WTC11 (cell line): ENCODE results near the gene SLC6A9. TPM values are rescaled to one million over a fixed set of nuclear protein-coding genes. Genes with fewer than 3 reads are reported as not detected.

ENCODE experiments used
- ATAC-seq: fragments of 200-7000 bp; cut with Tn5 transposase; 2 replicates; pipeline ENCODE4 v1.10.0; 2021; ENCODE audit warnings: mild to moderate bottlenecking, moderate library complexity
- CTCF ChIA-PET: fragments of 300-600 bp; sonication (Branson Sonifier 250); formaldehyde crosslinking; loops from one replicate; lab custom pipeline; 2021; ENCODE audit warnings: antibody characterized with exemption; lab: Charles Lee
- POLR2A ChIA-PET: fragments of 350-600 bp; sonication (Branson Sonifier 250); formaldehyde crosslinking; loops from one replicate; lab custom pipeline; 2021; ENCODE audit warnings: antibody characterized with exemption; lab: Charles Lee
- DNase-seq: peaks from one replicate; pipeline ENCODE4 v3.0.0; 2021; ENCODE audit warnings: low spot score
- H3K27ac Mint-ChIP-seq: 2 replicates; pipeline ENCODE4 v1.8.0; 2021; ENCODE audit warnings: mixed read lengths
- H3K27me3 Mint-ChIP-seq: 2 replicates; pipeline ENCODE4 v1.8.0; 2021; ENCODE audit warnings: low read depth, mild to moderate bottlenecking, moderate library complexity, mixed read lengths
- H3K36me3 Mint-ChIP-seq: 2 replicates; pipeline ENCODE4 v1.8.0; 2021; ENCODE audit warnings: mixed read lengths
- H3K4me1 Mint-ChIP-seq: 2 replicates; pipeline ENCODE4 v1.8.0; 2022; ENCODE audit warnings: mixed read lengths
- H3K4me3 Mint-ChIP-seq: 2 replicates; pipeline ENCODE4 v1.8.0; 2021; ENCODE audit warnings: mild to moderate bottlenecking, moderate library complexity, mixed read lengths
- H3K9me3 Mint-ChIP-seq: 2 replicates; pipeline ENCODE4 v1.8.0; 2021; ENCODE audit warnings: mixed read lengths
- CREB1 ChIP-seq: sonication (generic); formaldehyde crosslinking; IDR thresholded peaks from 2 replicates; pipeline ENCODE4 v1.8.0; 2023; ENCODE audit warnings: mild to moderate bottlenecking, missing genetic modification reagents
- CREM ChIP-seq: sonication (generic); formaldehyde crosslinking; IDR thresholded peaks from 2 replicates; pipeline ENCODE4 v1.8.1; 2022; ENCODE audit warnings: mild to moderate bottlenecking, missing genetic modification reagents, moderate library complexity
- FOXK1 ChIP-seq: sonication (generic); formaldehyde crosslinking; IDR thresholded peaks from 2 replicates; pipeline ENCODE4 v1.8.0; 2022; ENCODE audit warnings: mild to moderate bottlenecking, moderate library complexity, missing genetic modification reagents
- GABPB1 ChIP-seq: sonication (generic); formaldehyde crosslinking; IDR thresholded peaks from 2 replicates; pipeline ENCODE4 v1.8.1; 2023; ENCODE audit warnings: mild to moderate bottlenecking, missing genetic modification reagents
- GTF2I ChIP-seq: fragments of 250-450 bp; sonication (Bioruptor Pico); conservative IDR thresholded peaks from 2 replicates; pipeline ENCODE4 v1.4.0; 2021; ENCODE audit warnings: mild to moderate bottlenecking
- NFE2L1 ChIP-seq: sonication (generic); formaldehyde crosslinking; IDR thresholded peaks from 2 replicates; pipeline ENCODE4 v1.8.1; 2023; ENCODE audit warnings: missing genetic modification reagents
- SMAD3 ChIP-seq: sonication (generic); formaldehyde crosslinking; IDR thresholded peaks from 2 replicates; pipeline ENCODE4 v1.8.0; 2022; ENCODE audit warnings: missing genetic modification reagents, mild to moderate bottlenecking, borderline replicate concordance
- SP1 ChIP-seq: sonication (generic); formaldehyde crosslinking; conservative IDR thresholded peaks from 2 replicates; pipeline ENCODE4 v1.8.1; 2022; ENCODE audit warnings: missing genetic modification reagents
- ZBTB21 ChIP-seq: sonication (generic); formaldehyde crosslinking; IDR thresholded peaks from 2 replicates; pipeline ENCODE4 v1.8.1; 2023; ENCODE audit warnings: mild to moderate bottlenecking, missing genetic modification reagents, borderline replicate concordance
- ZNF138 ChIP-seq: sonication (generic); formaldehyde crosslinking; conservative IDR thresholded peaks from 2 replicates; pipeline ENCODE4 v1.8.1; 2022; ENCODE audit warnings: mild to moderate bottlenecking, moderate library complexity, missing genetic modification reagents
- ZNF263 ChIP-seq: sonication (generic); formaldehyde crosslinking; IDR thresholded peaks from 2 replicates; pipeline ENCODE4 v1.8.1; 2022; ENCODE audit warnings: low read depth, mild to moderate bottlenecking, moderate library complexity, missing genetic modification reagents
- ZNF671 ChIP-seq: fragments of 250-450 bp; sonication (Bioruptor Pico); IDR thresholded peaks from 2 replicates; pipeline ENCODE4 v1.8.0; 2021; ENCODE audit warnings: mild to moderate bottlenecking
- total RNA-seq: library from RNA; stranded (reverse); gene quantifications from 3 replicates; pipeline ENCODE4 v1.2.3, GENCODE V29; 2021
- TF ChIP-seq, protein P1 (sequence below): sonication (generic); formaldehyde crosslinking; IDR thresholded peaks from 2 replicates; pipeline ENCODE4 v1.8.0; 2022; ENCODE audit warnings: mild to moderate bottlenecking, missing genetic modification reagents
- TF ChIP-seq, protein P2 (sequence below): sonication (generic); formaldehyde crosslinking; IDR thresholded peaks from 2 replicates; pipeline ENCODE4 v1.8.1; 2023; ENCODE audit warnings: mild to moderate bottlenecking, moderate library complexity, missing genetic modification reagents
- TF ChIP-seq, protein P3 (sequence below): sonication (generic); formaldehyde crosslinking; IDR thresholded peaks from 2 replicates; pipeline ENCODE4 v1.8.1; 2022; ENCODE audit warnings: low read depth, missing genetic modification reagents, borderline replicate concordance
- TF ChIP-seq, protein P4 (sequence below): fragments of 250-450 bp; sonication (Bioruptor Pico); IDR thresholded peaks from 2 replicates; pipeline ENCODE4 v1.8.0; 2021; ENCODE audit warnings: mild to moderate bottlenecking
- TF ChIP-seq, protein P5 (sequence below): sonication (generic); formaldehyde crosslinking; IDR thresholded peaks from 2 replicates; pipeline ENCODE4 v1.8.1; 2022; ENCODE audit warnings: mild to moderate bottlenecking, moderate library complexity, missing genetic modification reagents
- TF ChIP-seq, protein P6 (sequence below): sonication (generic); formaldehyde crosslinking; IDR thresholded peaks from 2 replicates; pipeline ENCODE4 v1.8.0; 2023; ENCODE audit warnings: missing genetic modification reagents, mild to moderate bottlenecking, borderline replicate concordance
- TF ChIP-seq, protein P7 (sequence below): fragments of 250-450 bp; sonication (Bioruptor Pico); IDR thresholded peaks from 2 replicates; pipeline ENCODE4 v1.9.0; 2021; ENCODE audit warnings: mild to moderate bottlenecking
- TF ChIP-seq, protein P8 (sequence below): sonication (generic); formaldehyde crosslinking; IDR thresholded peaks from 2 replicates; pipeline ENCODE4 v1.8.1; 2023; ENCODE audit warnings: mild to moderate bottlenecking, missing genetic modification reagents

The SLC6A9 gene
- total RNA-seq, 1 experiment from 2014 or later = 14.4 TPM

DNA sequence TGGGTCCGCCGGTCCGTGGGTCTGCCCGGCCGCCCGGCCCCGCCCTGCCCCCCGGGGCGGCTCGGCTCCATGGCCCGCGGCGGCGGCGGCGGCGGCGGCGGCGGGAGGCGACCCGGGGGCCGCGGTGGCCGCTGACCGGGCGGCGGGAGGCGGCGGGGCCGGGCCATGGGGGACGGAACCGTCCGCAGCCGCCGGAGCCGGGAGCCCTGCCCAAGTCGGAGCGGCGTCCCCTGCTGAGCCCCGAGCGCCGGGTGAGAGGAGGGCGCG, 52.1 kb downstream of the SLC6A9 start:
- CTCF ChIA-PET = interaction anchor here (1.1 kb wide), 1 partner anchor 13 kb away, joined by 4 read pairs; no protein-coding TSS in a partner anchor
- Mint-ChIP-seq H3K27me3 (no peaks in the 10 kb centered on the region; the same call in 1 of the 2 replicates), H3K4me1 (peaks cover 31% of the 10 kb centered on the region), H3K27ac (no peak overlapping the region), H3K9me3 (no peaks in the 10 kb centered on the region), H3K36me3 (peaks cover 25% of the 10 kb centered on the region), H3K4me3 (no peak overlapping the region)
- POLR2A ChIA-PET = no interaction called here
- TF ChIP-seq CREM (no peak), FOXK1 (CRISPR knock-in tag) (no peak), ZNF671 (CRISPR knock-in tag) (no peak), ZNF263 (CRISPR knock-in tag) (no peak), NFE2L1 (CRISPR knock-in tag) (no peak), GABPB1 (CRISPR knock-in tag) (no peak)
- TF ChIP-seq, protein P1, sequence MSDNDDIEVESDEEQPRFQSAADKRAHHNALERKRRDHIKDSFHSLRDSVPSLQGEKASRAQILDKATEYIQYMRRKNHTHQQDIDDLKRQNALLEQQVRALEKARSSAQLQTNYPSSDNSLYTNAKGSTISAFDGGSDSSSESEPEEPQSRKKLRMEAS (CRISPR knock-in tag) = no peak
- TF ChIP-seq, protein P2, sequence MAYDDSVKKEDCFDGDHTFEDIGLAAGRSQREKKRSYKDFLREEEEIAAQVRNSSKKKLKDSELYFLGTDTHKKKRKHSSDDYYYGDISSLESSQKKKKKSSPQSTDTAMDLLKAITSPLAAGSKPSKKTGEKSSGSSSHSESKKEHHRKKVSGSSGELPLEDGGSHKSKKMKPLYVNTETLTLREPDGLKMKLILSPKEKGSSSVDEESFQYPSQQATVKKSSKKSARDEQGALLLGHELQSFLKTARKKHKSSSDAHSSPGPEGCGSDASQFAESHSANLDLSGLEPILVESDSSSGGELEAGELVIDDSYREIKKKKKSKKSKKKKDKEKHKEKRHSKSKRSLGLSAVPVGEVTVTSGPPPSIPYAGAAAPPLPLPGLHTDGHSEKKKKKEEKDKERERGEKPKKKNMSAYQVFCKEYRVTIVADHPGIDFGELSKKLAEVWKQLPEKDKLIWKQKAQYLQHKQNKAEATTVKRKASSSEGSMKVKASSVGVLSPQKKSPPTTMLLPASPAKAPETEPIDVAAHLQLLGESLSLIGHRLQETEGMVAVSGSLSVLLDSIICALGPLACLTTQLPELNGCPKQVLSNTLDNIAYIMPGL (CRISPR knock-in tag) = no peak
- TF ChIP-seq, protein P3, sequence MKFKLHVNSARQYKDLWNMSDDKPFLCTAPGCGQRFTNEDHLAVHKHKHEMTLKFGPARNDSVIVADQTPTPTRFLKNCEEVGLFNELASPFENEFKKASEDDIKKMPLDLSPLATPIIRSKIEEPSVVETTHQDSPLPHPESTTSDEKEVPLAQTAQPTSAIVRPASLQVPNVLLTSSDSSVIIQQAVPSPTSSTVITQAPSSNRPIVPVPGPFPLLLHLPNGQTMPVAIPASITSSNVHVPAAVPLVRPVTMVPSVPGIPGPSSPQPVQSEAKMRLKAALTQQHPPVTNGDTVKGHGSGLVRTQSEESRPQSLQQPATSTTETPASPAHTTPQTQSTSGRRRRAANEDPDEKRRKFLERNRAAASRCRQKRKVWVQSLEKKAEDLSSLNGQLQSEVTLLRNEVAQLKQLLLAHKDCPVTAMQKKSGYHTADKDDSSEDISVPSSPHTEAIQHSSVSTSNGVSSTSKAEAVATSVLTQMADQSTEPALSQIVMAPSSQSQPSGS (CRISPR knock-in tag) = no peak
- no peak for ATAC-seq
- DNase-seq = no peak

DNA sequence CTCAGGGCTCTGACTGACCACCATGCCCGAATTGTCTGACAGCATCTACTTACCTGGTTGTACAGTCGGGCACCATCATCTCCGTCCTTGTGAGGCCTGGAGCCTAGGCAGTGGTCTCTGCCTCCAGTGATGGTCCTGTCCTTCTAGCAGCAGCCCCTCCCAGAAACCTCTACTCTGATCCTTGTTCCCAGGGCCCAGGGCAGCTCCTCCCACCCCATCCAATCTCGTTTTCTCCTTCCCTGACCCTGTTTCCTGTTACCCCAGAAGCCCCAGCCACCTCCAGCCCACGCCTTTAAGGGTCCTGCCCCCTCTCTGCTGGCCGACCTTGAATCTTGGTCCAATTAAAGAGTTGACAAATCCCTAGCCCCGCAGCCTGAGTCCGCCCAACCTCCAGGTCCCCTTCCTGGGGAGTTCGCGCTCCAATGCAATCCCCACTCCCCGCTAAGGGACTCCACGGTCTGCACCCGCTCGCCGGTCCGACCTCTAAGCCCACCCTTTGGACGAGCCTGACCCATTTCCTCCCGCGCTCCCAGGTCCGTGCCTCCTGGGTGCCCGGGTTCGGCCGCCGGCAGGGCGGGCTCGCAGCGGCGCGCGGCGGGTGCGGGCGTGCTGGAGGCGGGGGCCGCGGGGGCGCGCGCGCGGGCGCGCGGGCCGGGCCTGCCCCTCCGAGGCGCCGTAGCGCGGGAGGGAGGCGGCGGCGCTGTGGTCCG, 52.6 kb downstream of the SLC6A9 start, which contains the start of gene B4GALT2:
Gene B4GALT2 (plus strand): TSS at position 660 of the 710 bp plus-strand sequence. CDS start 1,951 bp downstream, outside the sequence.
- H3K27me3 Mint-ChIP-seq = no peaks in the 10 kb centered on the region; the same call in 1 of the 2 replicates
- H3K36me3 Mint-ChIP-seq = peaks cover 25% of the 10 kb centered on the region
- CTCF ChIA-PET = interaction anchor here (1.1 to 1.7 kb wide), 2 partner anchors 44 to 215 kb away, joined by 7 to 8 read pairs; no protein-coding TSS in a partner anchor

More for the DNA sequence above, 52.6 kb downstream of the SLC6A9 start, which contains the start of gene B4GALT2:
- ATAC-seq = peak; percentile 39
- H3K4me1 Mint-ChIP-seq = peaks cover 36% of the 10 kb centered on the region
- TF ChIP-seq ZBTB21 (CRISPR knock-in tag) (0 out of 2 replicates have a peak, but pooled peaks have one; percentile 39), SP1 (CRISPR knock-in tag) (0 out of 2 replicates have a peak, but pooled peaks have one; percentile 20), SMAD3 (CRISPR knock-in tag) (0 out of 2 replicates have a peak, but pooled peaks have one; percentile 22), GTF2I (no peak), ZNF138 (CRISPR knock-in tag) (no peak), CREB1 (no peak)
- TF ChIP-seq, protein P4, sequence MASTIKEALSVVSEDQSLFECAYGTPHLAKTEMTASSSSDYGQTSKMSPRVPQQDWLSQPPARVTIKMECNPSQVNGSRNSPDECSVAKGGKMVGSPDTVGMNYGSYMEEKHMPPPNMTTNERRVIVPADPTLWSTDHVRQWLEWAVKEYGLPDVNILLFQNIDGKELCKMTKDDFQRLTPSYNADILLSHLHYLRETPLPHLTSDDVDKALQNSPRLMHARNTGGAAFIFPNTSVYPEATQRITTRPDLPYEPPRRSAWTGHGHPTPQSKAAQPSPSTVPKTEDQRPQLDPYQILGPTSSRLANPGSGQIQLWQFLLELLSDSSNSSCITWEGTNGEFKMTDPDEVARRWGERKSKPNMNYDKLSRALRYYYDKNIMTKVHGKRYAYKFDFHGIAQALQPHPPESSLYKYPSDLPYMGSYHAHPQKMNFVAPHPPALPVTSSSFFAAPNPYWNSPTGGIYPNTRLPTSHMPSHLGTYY (CRISPR knock-in tag) = no peak
- TF ChIP-seq, protein P5, sequence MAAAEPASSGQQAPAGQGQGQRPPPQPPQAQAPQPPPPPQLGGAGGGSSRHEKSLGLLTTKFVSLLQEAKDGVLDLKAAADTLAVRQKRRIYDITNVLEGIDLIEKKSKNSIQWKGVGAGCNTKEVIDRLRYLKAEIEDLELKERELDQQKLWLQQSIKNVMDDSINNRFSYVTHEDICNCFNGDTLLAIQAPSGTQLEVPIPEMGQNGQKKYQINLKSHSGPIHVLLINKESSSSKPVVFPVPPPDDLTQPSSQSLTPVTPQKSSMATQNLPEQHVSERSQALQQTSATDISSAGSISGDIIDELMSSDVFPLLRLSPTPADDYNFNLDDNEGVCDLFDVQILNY (CRISPR knock-in tag) = no peak
- TF ChIP-seq, protein P6, sequence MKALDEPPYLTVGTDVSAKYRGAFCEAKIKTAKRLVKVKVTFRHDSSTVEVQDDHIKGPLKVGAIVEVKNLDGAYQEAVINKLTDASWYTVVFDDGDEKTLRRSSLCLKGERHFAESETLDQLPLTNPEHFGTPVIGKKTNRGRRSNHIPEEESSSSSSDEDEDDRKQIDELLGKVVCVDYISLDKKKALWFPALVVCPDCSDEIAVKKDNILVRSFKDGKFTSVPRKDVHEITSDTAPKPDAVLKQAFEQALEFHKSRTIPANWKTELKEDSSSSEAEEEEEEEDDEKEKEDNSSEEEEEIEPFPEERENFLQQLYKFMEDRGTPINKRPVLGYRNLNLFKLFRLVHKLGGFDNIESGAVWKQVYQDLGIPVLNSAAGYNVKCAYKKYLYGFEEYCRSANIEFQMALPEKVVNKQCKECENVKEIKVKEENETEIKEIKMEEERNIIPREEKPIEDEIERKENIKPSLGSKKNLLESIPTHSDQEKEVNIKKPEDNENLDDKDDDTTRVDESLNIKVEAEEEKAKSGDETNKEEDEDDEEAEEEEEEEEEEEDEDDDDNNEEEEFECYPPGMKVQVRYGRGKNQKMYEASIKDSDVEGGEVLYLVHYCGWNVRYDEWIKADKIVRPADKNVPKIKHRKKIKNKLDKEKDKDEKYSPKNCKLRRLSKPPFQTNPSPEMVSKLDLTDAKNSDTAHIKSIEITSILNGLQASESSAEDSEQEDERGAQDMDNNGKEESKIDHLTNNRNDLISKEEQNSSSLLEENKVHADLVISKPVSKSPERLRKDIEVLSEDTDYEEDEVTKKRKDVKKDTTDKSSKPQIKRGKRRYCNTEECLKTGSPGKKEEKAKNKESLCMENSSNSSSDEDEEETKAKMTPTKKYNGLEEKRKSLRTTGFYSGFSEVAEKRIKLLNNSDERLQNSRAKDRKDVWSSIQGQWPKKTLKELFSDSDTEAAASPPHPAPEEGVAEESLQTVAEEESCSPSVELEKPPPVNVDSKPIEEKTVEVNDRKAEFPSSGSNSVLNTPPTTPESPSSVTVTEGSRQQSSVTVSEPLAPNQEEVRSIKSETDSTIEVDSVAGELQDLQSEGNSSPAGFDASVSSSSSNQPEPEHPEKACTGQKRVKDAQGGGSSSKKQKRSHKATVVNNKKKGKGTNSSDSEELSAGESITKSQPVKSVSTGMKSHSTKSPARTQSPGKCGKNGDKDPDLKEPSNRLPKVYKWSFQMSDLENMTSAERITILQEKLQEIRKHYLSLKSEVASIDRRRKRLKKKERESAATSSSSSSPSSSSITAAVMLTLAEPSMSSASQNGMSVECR (CRISPR knock-in tag) = peak; percentile 44; the same call in 1 of the 2 replicates
- TF ChIP-seq, protein P7, sequence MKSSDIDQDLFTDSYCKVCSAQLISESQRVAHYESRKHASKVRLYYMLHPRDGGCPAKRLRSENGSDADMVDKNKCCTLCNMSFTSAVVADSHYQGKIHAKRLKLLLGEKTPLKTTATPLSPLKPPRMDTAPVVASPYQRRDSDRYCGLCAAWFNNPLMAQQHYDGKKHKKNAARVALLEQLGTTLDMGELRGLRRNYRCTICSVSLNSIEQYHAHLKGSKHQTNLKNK (CRISPR knock-in tag) = no peak
- TF ChIP-seq, protein P8, sequence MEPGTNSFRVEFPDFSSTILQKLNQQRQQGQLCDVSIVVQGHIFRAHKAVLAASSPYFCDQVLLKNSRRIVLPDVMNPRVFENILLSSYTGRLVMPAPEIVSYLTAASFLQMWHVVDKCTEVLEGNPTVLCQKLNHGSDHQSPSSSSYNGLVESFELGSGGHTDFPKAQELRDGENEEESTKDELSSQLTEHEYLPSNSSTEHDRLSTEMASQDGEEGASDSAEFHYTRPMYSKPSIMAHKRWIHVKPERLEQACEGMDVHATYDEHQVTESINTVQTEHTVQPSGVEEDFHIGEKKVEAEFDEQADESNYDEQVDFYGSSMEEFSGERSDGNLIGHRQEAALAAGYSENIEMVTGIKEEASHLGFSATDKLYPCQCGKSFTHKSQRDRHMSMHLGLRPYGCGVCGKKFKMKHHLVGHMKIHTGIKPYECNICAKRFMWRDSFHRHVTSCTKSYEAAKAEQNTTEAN = no peak
- TF ChIP-seq, all 79 proteins: peak for 4
- peak; percentile 45 for DNase-seq
- H3K27ac Mint-ChIP-seq = peak within 1 kb of the TSS; percentile 73
- H3K4me3 Mint-ChIP-seq = peak within 1 kb of the TSS; percentile 89
- POLR2A ChIA-PET = no interaction called here
- H3K9me3 Mint-ChIP-seq = no peaks in the 10 kb centered on the region
